CD14-positive monocyte (primary cell): Measurements from ENCODE around the gene MLX. TPM values are rescaled to one million over a fixed set of nuclear protein-coding genes. Genes with fewer than 3 reads are reported as not detected.

Experiments
- DNase-seq, 3 donors: peaks; one replicate each; pipeline ENCODE4 v3.0.0-alpha.2; 2011 to 2022
- H2AFZ ChIP-seq: 2 replicates; pipeline ENCODE4 v1.6.0; 2012; ENCODE audit warnings: mild to moderate bottlenecking, low read depth, low read length, inconsistent platforms; ENCODE audit not compliant: insufficient read depth, poor library complexity, severe bottlenecking
- H3K27ac ChIP-seq, 2 donors: 1 replicate in 1 of 2; 2 replicates in 1 of 2; pipeline ENCODE4 v1.5.1; 2012 to 2013; ENCODE audit warnings: low read length in 2 of 2, control low read depth in 1 of 2, inconsistent platforms in 1 of 2, low read depth in 1 of 2, mild to moderate bottlenecking in 1 of 2
- H3K27me3 ChIP-seq, 2 donors: one replicate each; pipeline versions ENCODE4 v1.6.0 to v1.6.1; 2011 to 2013; ENCODE audit warnings: low read length in 2 of 2; ENCODE audit not compliant: control insufficient read depth in 2 of 2, insufficient read depth in 2 of 2
- H3K36me3 ChIP-seq, 2 donors: replicated peaks in 1 of 2; 1 replicate in 1 of 2; 2 replicates in 1 of 2; pipeline versions ENCODE4 v1.5.1 to v1.6.1; 2012 to 2013; ENCODE audit warnings: low read length in 2 of 2, control low read depth in 1 of 2, inconsistent platforms in 1 of 2, mild to moderate bottlenecking in 1 of 2; ENCODE audit not compliant: insufficient read depth in 2 of 2, control insufficient read depth in 1 of 2
- H3K4me1 ChIP-seq, 2 donors: 1 replicate in 1 of 2; 2 replicates in 1 of 2; pipeline versions ENCODE4 v1.5.1 to v1.6.1; 2012 to 2013; ENCODE audit warnings: low read length in 2 of 2, control low read depth in 1 of 2, inconsistent platforms in 1 of 2, mild to moderate bottlenecking in 1 of 2, moderate library complexity in 1 of 2; ENCODE audit not compliant: insufficient read depth in 2 of 2, control insufficient read depth in 1 of 2
- H3K4me2 ChIP-seq: replicated peaks from 2 replicates; pipeline ENCODE3; 2012; ENCODE audit warnings: low read length, moderate library complexity, mild to moderate bottlenecking; ENCODE audit not compliant: poor library complexity, severe bottlenecking; ENCODE audit errors: extremely low read depth
- H3K4me3 ChIP-seq, 3 experiments: fragments of 200-600 bp in 1 of 3; sonication (generic) in 1 of 3; replicated peaks in 1 of 3; 1 replicate in 2 of 3; 2 replicates in 1 of 3; pipeline ENCODE4 v1.5.1; 2011 to 2013; ENCODE audit warnings: low read length in 3 of 3, mild to moderate bottlenecking in 3 of 3, control low read depth in 2 of 3, low read depth in 2 of 3, inconsistent platforms in 1 of 3, moderate library complexity in 1 of 3
- H3K79me2 ChIP-seq: 2 replicates; pipeline ENCODE4 v1.6.0; 2012; ENCODE audit warnings: mild to moderate bottlenecking, control low read depth, inconsistent platforms, low read length, moderate library complexity; ENCODE audit not compliant: insufficient read depth
- H3K9ac ChIP-seq: 2 replicates; pipeline ENCODE4 v1.6.0; 2017; ENCODE audit warnings: low read length, mild to moderate bottlenecking; ENCODE audit not compliant: insufficient read depth, poor library complexity, severe bottlenecking
- H3K9me3 ChIP-seq, 2 donors: replicated peaks in 1 of 2; 1 replicate in 1 of 2; 2 replicates in 1 of 2; pipeline versions ENCODE4 v1.5.1 to v1.6.1; 2012 to 2013; ENCODE audit warnings: low read length in 2 of 2, control low read depth in 1 of 2; ENCODE audit not compliant: control insufficient read depth in 1 of 2, insufficient read depth in 1 of 2
- H4K20me1 ChIP-seq: 2 replicates; pipeline ENCODE4 v1.6.0; 2012; ENCODE audit warnings: mild to moderate bottlenecking, low read length, control low read depth, moderate library complexity; ENCODE audit not compliant: insufficient read depth
- H3K27ac Mint-ChIP-seq, 7 donors: one replicate each; pipeline ENCODE4 v1.8.0; 2020; ENCODE audit warnings: mild to moderate bottlenecking in 7 of 7, mixed read lengths in 7 of 7, moderate library complexity in 6 of 7, inconsistent platforms in 2 of 7
- H3K27me3 Mint-ChIP-seq, 3 donors: one replicate each; pipeline ENCODE4 v1.8.0; 2021 to 2022; ENCODE audit warnings: low read depth in 3 of 3, mild to moderate bottlenecking in 3 of 3, mixed read lengths in 3 of 3, moderate library complexity in 3 of 3, inconsistent platforms in 1 of 3
- H3K36me3 Mint-ChIP-seq, 2 donors: one replicate each; pipeline ENCODE4 v1.8.0; 2020; ENCODE audit warnings: mixed read lengths in 2 of 2, inconsistent platforms in 1 of 2, mild to moderate bottlenecking in 1 of 2
- H3K4me1 Mint-ChIP-seq: one replicate; pipeline ENCODE4 v1.8.0; 2020; ENCODE audit warnings: mild to moderate bottlenecking, mixed read lengths
- H3K4me3 Mint-ChIP-seq, 2 donors: one replicate each; pipeline ENCODE4 v1.8.0; 2020; ENCODE audit warnings: mild to moderate bottlenecking in 2 of 2, mixed read lengths in 2 of 2, moderate library complexity in 1 of 2
- H3K9me3 Mint-ChIP-seq, 7 donors: one replicate each; pipeline ENCODE4 v1.8.0; 2020 to 2022; ENCODE audit warnings: mixed read lengths in 7 of 7, mild to moderate bottlenecking in 6 of 7, moderate library complexity in 6 of 7, inconsistent platforms in 2 of 7
- WGBS: methylation state at CpG from one replicate; pipeline ENCODE4 v1.1.5; 2013; ENCODE audit warnings: missing lambda C conversion rate; ENCODE audit not compliant: insufficient coverage; 5-methylcytosine and 5-hydroxymethylcytosine counted together
- intact Hi-C, 2 donors: fragments of 100-400 bp; cut with micrococcal nuclease; formaldehyde crosslinking; loops; one replicate each; pipeline versions ENCODE4 v1.15.0 to v1.15.1; 2023
- polyA plus RNA-seq, 3 donors: library from polyadenylated mRNA; depleted of rRNA in 1 of 3; unstranded in 2 of 3; stranded (reverse) in 1 of 3; fragments of 300-500 nt in 2 of 3; fragments of >200 nt in 1 of 3; fragmentation: Illumina TruSeq in 2 of 3; gene quantifications; 1 replicate in 2 of 3; 2 replicates in 1 of 3; pipeline ENCODE4 v1.2.3, GENCODE V29; 2012 to 2021
- TF ChIP-seq, protein P1 (sequence below): fragments of 200-600 bp; IDR thresholded peaks from one replicate; pipeline ENCODE4 v1.8.0; 2022; ENCODE audit warnings: antibody characterized with exemption, mild to moderate bottlenecking

The MLX gene
- polyA plus RNA-seq, 3 donors, result 61.4 to 106 (median 63.5) TPM

GRCh38 chr17:42565523-42566214 is 1.2 kb upstream of the MLX start:
- H3K27ac ChIP-seq, result peak overlapping the region in 1 of 2 donors; percentile 94
- Mint-ChIP-seq H3K27me3 (peaks cover 0 to 2% (median 1%) of the 10 kb centered on the region in 3 donors), H3K4me3 (no peak overlapping the region), H3K27ac (peak overlapping the region in 4 of 7 donors; percentile 30 to 96 (median 90)), H3K36me3 (peaks cover 44 to 54% of the 10 kb centered on the region in 2 donors), H3K9me3 (peaks cover 0 to 3% (median 0%) of the 10 kb centered on the region in 7 donors), H3K4me1 (peaks cover 39% of the 10 kb centered on the region)
- no peak overlapping the region for H3K4me3 ChIP-seq
- no peak overlapping the region for H3K9ac ChIP-seq
- H3K27me3 ChIP-seq, result no peaks in the 10 kb centered on the region
- DNase-seq, result no peak
- H3K9me3 ChIP-seq, result no peaks in the 10 kb centered on the region
- peaks cover 44 to 59% of the 10 kb centered on the region in 2 donors for H3K4me1 ChIP-seq
- H3K79me2 ChIP-seq, result peaks cover 65% of the 10 kb centered on the region
- peaks cover 43 to 51% of the 10 kb centered on the region in 2 donors for H3K36me3 ChIP-seq
- 99% methylated on average over 11 of the region's 16 CpGs for WGBS
- intact Hi-C loops, result loop anchor here (5.0 kb wide), 2 partner anchors 42 to 432 kb away; partner anchors contain the start of genes RETREG3 (in 1 of the 2), RPL27 (in 1 of the 2) and TUBG1 (in 1 of the 2)
- H3K4me2 ChIP-seq, result no peak overlapping the region
- no peak overlapping the region for H2AFZ ChIP-seq
- TF ChIP-seq, protein P1, sequence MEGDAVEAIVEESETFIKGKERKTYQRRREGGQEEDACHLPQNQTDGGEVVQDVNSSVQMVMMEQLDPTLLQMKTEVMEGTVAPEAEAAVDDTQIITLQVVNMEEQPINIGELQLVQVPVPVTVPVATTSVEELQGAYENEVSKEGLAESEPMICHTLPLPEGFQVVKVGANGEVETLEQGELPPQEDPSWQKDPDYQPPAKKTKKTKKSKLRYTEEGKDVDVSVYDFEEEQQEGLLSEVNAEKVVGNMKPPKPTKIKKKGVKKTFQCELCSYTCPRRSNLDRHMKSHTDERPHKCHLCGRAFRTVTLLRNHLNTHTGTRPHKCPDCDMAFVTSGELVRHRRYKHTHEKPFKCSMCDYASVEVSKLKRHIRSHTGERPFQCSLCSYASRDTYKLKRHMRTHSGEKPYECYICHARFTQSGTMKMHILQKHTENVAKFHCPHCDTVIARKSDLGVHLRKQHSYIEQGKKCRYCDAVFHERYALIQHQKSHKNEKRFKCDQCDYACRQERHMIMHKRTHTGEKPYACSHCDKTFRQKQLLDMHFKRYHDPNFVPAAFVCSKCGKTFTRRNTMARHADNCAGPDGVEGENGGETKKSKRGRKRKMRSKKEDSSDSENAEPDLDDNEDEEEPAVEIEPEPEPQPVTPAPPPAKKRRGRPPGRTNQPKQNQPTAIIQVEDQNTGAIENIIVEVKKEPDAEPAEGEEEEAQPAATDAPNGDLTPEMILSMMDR, result no peak
- peaks cover 53% of the 10 kb centered on the region for H4K20me1 ChIP-seq

DNA sequence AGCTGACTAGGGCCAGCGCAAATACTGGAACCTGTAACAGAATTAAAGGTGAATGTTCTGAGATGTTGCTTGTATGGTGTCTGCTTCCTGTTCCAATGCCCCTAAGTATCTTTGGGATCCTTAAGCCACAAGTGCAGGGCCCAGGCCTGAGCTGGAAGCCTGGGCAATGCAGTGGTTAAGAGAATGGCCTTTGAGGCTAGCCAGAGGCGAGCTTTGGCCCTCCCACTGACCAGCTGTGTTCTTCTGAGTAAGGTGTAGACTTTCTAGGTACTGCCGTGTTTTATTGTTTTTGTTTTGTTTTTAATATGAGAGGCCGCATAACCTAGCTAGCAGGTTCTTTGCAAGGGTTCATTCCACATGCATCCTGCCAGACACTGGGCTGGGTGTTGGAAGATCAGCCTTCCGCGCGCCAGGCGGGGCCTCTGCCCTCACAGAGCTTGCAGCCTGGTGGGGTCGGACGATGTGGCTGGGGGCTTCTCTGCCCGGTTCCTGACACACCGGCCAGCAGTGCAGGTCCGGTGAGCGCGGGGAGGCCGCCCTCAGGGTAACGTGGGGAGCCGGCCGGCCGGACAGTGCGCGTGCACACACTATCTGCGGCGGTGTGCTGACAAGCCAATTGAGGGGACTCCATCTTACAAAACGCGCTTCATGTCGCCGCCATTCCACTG is 551 bp upstream of the MLX start:
- Histone ChIP-seq H3K36me3 (peaks cover 49 to 58% of the 10 kb centered on the region in 2 donors), H4K20me1 (peaks cover 60% of the 10 kb centered on the region), H3K9ac (peak overlapping the region; percentile 92), H3K4me1 (peaks cover 44 to 58% of the 10 kb centered on the region in 2 donors), H3K4me3 (peak overlapping the region; percentile 94 to 97 (median 97)), H3K27ac (peak overlapping the region; percentile 84 to 94), H3K9me3 (no peaks in the 10 kb centered on the region), H3K4me2 (peak overlapping the region; percentile 78), H3K79me2 (peaks cover 71% of the 10 kb centered on the region), H3K27me3 (no peaks in the 10 kb centered on the region), H2AFZ (peak overlapping the region; percentile 84)
- WGBS, result 51% methylated on average over 18 of the region's 28 CpGs
- peaks cover 0 to 3% (median 0%) of the 10 kb centered on the region in 7 donors for H3K9me3 Mint-ChIP-seq
- peak overlapping the region; percentile 93 to 96 for H3K4me3 Mint-ChIP-seq
- no peak for DNase-seq
- H3K36me3 Mint-ChIP-seq, result peaks cover 51 to 60% of the 10 kb centered on the region in 2 donors
- TF ChIP-seq, protein P1, result no peak
- intact Hi-C loops, result loop anchor here (5.0 kb wide), 2 partner anchors 41 to 431 kb away; partner anchors contain the start of genes RETREG3 (in 1 of the 2), RPL27 (in 1 of the 2) and TUBG1 (in 1 of the 2)
- peak overlapping the region; percentile 85 to 97 (median 95) for H3K27ac Mint-ChIP-seq
- H3K27me3 Mint-ChIP-seq, result peaks cover 0 to 2% (median 1%) of the 10 kb centered on the region in 3 donors
- peaks cover 39% of the 10 kb centered on the region for H3K4me1 Mint-ChIP-seq
